Smooth muscle cell (in vitro differentiated cells): ENCODE data around the gene NCOR1. TPM values are rescaled to one million over a fixed set of nuclear protein-coding genes. Genes with fewer than 3 reads are reported as not detected.
"Not testable (repeated sequence)": the region's sequence is repeated elsewhere in the genome, so short reads cannot be mapped to it uniquely, and the experiment has no call there.

ENCODE experiments used
- DNase-seq: peaks from one replicate; lab custom pipeline; 2025; ENCODE audit not compliant: unreplicated experiment; lab: John Stamatoyannopoulos, UW
- H2AFZ ChIP-seq: fragments of 200-600 bp; sonication (generic); 2 replicates; pipeline ENCODE4 v1.6.0; 2016; ENCODE audit warnings: antibody characterized with exemption, low read depth, mild to moderate bottlenecking
- H3F3A ChIP-seq: fragments of 200-600 bp; sonication (generic); 2 replicates; pipeline ENCODE4 v1.6.0; 2017; ENCODE audit warnings: antibody characterized with exemption, low read depth
- H3K27ac ChIP-seq: fragments of 200-600 bp; sonication (generic); 2 replicates; pipeline ENCODE4 v1.5.1; 2016; ENCODE audit warnings: low read depth, mild to moderate bottlenecking
- H3K27me3 ChIP-seq: fragments of 200-600 bp; sonication (generic); 2 replicates; pipeline ENCODE4 v1.6.1; 2016; ENCODE audit warnings: low read depth, mild to moderate bottlenecking
- H3K36me3 ChIP-seq: fragments of 200-600 bp; sonication (generic); 2 replicates; pipeline ENCODE4 v1.5.1; 2016; ENCODE audit warnings: low read depth
- H3K4me1 ChIP-seq: fragments of 200-600 bp; sonication (generic); 2 replicates; pipeline ENCODE4 v1.5.1; 2016; ENCODE audit warnings: low read depth
- H3K4me2 ChIP-seq: fragments of 200-600 bp; sonication (generic); 2 replicates; pipeline ENCODE4 v1.6.0; 2016; ENCODE audit warnings: mild to moderate bottlenecking
- H3K4me3 ChIP-seq: fragments of 200-600 bp; sonication (generic); 2 replicates; pipeline ENCODE4 v1.5.1; 2016; ENCODE audit warnings: mild to moderate bottlenecking
- H3K79me2 ChIP-seq: fragments of 200-600 bp; sonication (generic); 2 replicates; pipeline ENCODE4 v1.6.0; 2016; ENCODE audit warnings: low read depth, mild to moderate bottlenecking
- H3K9ac ChIP-seq: fragments of 200-600 bp; sonication (generic); 2 replicates; pipeline ENCODE4 v1.6.0; 2016; ENCODE audit warnings: low read depth
- H3K9me3 ChIP-seq: fragments of 200-600 bp; sonication (generic); replicated peaks from 2 replicates; pipeline ENCODE4 v1.5.1; 2016; ENCODE audit warnings: low read depth
- H4K20me1 ChIP-seq: fragments of 200-600 bp; sonication (generic); 2 replicates; pipeline ENCODE4 v1.6.0; 2016; ENCODE audit warnings: low read depth
- CTCF ChIP-seq: fragments of 200-600 bp; sonication (generic); IDR thresholded peaks from 2 replicates; pipeline ENCODE4 v1.5.1; 2017; ENCODE audit warnings: borderline replicate concordance, mild to moderate bottlenecking, antibody characterized with exemption; ENCODE audit not compliant: insufficient read depth, poor library complexity, severe bottlenecking
- WGBS: methylation state at CpG from one replicate; pipeline ENCODE4 v1.1.7; 2016; ENCODE audit warnings: low lambda C conversion rate; 5-methylcytosine and 5-hydroxymethylcytosine counted together
- polyA plus RNA-seq: library from polyadenylated mRNA; unstranded; fragments of >200 nt; fragmentation: Nextera tagmentation; extraction: Ambion mirVana; gene quantifications from 2 replicates; pipeline ENCODE4 v1.2.1, GENCODE V29; 2016
- total RNA-seq: library from RNA; depleted of rRNA; stranded (reverse); fragments of >200 nt; gene quantifications from 2 replicates; pipeline ENCODE4 v1.2.3, GENCODE V29; 2014

Gene NCOR1
- total and polyA plus RNA-seq, 2 experiments from 2014 or later, result 79.1 to 119 TPM

DNA sequence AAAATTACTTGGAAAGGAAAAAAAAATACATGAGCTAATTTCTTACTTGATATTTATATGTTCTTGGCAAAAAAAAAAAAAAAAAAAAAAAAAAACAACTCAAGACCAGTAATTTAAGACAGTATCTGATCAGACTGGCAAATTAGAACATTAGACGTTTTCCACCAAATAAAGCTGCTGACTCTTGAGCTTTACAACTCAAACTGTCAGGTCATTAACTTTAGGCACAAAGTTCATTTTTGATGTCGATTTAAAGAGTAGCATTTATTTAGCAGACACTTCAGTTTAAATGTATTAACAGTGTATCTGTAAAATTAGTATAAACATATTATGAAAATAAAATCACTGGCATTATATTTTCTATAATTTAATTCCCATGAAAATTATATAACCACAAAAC is 66.7 kb downstream of the NCOR1 start:
- Histone ChIP-seq H3K9ac (no peak overlapping the region), H4K20me1 (no peaks in the 10 kb centered on the region), H3K4me2 (no peak overlapping the region), H3K4me3 (no peak overlapping the region), H3K79me2 (peaks cover 6% of the 10 kb centered on the region), H2AFZ (no peak overlapping the region), H3K27me3 (no peaks in the 10 kb centered on the region), H3K9me3 (no peaks in the 10 kb centered on the region), H3F3A (no peaks in the 10 kb centered on the region), H3K36me3 (peaks cover 6% of the 10 kb centered on the region), H3K27ac (no peak overlapping the region), H3K4me1 (no peaks in the 10 kb centered on the region)
- no peak for TF ChIP-seq CTCF
- 96% methylated on average over 2 of the region's 2 CpGs for WGBS
- DNase-seq, result no peak

GRCh38 chr17:16145319-16145890 is 69.9 kb downstream of the NCOR1 start:
- not testable (repeated sequence) for H3K9ac ChIP-seq, H3K27ac ChIP-seq, H3K36me3 ChIP-seq, H3K27me3 ChIP-seq, H3K4me2 ChIP-seq, H3K79me2 ChIP-seq, H3F3A ChIP-seq, H2AFZ ChIP-seq, H3K9me3 ChIP-seq, DNase-seq, H4K20me1 ChIP-seq, H3K4me1 ChIP-seq, H3K4me3 ChIP-seq
- 95% methylated on average over 36 of the region's 40 CpGs for WGBS

DNA sequence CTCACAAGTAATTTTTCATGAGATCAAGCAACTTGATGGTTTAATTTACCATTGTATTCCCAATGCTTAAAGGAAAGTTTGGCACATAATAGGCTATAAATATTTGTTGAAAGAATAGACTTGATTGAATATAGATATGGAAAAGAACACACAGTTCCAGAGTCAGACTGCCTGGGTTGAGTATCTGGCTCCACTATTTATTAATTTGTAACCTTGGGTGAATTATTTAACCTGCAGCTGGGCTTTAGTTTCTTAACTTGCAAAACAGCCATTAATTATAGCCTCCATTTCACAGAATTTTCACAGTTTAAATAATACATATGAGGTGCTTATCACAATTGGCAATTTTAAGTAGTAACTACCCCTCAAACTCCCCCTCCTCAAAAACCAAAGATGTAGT is 73.6 kb downstream of the NCOR1 start:
- Histone ChIP-seq H3K79me2 (peaks cover 11% of the 10 kb centered on the region), H3K4me3 (no peak overlapping the region), H2AFZ (no peak overlapping the region), H3K4me1 (no peaks in the 10 kb centered on the region), H3F3A (no peaks in the 10 kb centered on the region), H4K20me1 (no peaks in the 10 kb centered on the region), H3K9me3 (no peaks in the 10 kb centered on the region), H3K27me3 (no peaks in the 10 kb centered on the region), H3K36me3 (peaks cover 5% of the 10 kb centered on the region), H3K27ac (no peak overlapping the region), H3K4me2 (no peak overlapping the region), H3K9ac (no peak overlapping the region)
- no peak for DNase-seq
- no peak for TF ChIP-seq CTCF

GRCh38 chr17:16140854-16141253 is 74.5 kb downstream of the NCOR1 start:
- peaks cover 9% of the 10 kb centered on the region for H3K79me2 ChIP-seq
- no peaks in the 10 kb centered on the region for H3F3A ChIP-seq
- 98% methylated on average over 2 of the region's 2 CpGs for WGBS
- H3K4me1 ChIP-seq, result no peaks in the 10 kb centered on the region
- H3K36me3 ChIP-seq, result no peaks in the 10 kb centered on the region
- H3K9me3 ChIP-seq, result no peaks in the 10 kb centered on the region
- DNase-seq, result no peak
- TF ChIP-seq CTCF, result no peak
- H3K27ac ChIP-seq, result no peak overlapping the region
- no peak overlapping the region for H2AFZ ChIP-seq
- H3K4me2 ChIP-seq, result no peak overlapping the region
- no peak overlapping the region for H3K9ac ChIP-seq
- no peaks in the 10 kb centered on the region for H4K20me1 ChIP-seq
- H3K27me3 ChIP-seq, result no peaks in the 10 kb centered on the region
- H3K4me3 ChIP-seq, result no peak overlapping the region
